GM12801 (cell line): ENCODE results near the gene ZNRD2.

Experiments used
- TF ChIP-seq, protein P1 (sequence below): IDR thresholded peaks from one replicate; pipeline ENCODE4 v1.5.1; 2011; ENCODE audit warnings: control low read depth; ENCODE audit not compliant: insufficient read length; ENCODE audit errors: extremely low read depth

The ZNRD2 gene

DNA sequence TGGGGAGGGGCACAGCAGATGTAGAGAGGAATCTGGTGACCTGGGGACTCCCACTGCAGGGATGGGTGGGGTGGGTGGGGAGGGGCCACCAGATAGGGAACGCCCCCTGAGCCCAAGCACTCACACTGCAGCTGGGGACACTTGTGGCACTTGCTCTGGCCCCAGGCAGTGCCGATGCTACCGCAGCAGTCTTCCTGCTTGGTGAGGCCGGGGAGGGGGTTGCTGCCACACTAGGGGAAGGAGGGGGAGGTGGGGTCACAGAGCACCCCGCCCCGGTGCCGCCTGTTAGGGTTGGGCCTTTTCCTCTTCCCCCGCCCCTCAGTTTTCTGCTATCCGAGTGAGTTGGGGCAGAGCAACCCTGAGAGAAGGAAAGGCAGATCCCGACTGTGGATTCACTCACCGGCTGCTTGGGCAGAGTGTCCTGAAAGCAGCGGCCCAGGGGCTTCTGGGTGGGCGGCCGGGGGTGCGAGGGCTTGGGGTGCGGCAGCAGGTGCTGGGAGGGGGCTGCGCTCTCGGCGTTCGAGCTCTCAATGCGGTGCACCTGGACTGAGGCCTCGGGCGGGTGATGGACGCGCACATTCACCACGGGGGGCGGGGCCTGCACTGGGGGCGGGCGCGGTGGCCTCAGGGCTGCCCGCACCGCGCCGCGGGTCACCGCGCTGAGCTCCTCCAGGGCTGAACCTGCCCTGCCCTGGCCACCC is 16.8 kb upstream of the ZNRD2 start:
- TF ChIP-seq, protein P1, sequence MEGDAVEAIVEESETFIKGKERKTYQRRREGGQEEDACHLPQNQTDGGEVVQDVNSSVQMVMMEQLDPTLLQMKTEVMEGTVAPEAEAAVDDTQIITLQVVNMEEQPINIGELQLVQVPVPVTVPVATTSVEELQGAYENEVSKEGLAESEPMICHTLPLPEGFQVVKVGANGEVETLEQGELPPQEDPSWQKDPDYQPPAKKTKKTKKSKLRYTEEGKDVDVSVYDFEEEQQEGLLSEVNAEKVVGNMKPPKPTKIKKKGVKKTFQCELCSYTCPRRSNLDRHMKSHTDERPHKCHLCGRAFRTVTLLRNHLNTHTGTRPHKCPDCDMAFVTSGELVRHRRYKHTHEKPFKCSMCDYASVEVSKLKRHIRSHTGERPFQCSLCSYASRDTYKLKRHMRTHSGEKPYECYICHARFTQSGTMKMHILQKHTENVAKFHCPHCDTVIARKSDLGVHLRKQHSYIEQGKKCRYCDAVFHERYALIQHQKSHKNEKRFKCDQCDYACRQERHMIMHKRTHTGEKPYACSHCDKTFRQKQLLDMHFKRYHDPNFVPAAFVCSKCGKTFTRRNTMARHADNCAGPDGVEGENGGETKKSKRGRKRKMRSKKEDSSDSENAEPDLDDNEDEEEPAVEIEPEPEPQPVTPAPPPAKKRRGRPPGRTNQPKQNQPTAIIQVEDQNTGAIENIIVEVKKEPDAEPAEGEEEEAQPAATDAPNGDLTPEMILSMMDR, result no peak

DNA sequence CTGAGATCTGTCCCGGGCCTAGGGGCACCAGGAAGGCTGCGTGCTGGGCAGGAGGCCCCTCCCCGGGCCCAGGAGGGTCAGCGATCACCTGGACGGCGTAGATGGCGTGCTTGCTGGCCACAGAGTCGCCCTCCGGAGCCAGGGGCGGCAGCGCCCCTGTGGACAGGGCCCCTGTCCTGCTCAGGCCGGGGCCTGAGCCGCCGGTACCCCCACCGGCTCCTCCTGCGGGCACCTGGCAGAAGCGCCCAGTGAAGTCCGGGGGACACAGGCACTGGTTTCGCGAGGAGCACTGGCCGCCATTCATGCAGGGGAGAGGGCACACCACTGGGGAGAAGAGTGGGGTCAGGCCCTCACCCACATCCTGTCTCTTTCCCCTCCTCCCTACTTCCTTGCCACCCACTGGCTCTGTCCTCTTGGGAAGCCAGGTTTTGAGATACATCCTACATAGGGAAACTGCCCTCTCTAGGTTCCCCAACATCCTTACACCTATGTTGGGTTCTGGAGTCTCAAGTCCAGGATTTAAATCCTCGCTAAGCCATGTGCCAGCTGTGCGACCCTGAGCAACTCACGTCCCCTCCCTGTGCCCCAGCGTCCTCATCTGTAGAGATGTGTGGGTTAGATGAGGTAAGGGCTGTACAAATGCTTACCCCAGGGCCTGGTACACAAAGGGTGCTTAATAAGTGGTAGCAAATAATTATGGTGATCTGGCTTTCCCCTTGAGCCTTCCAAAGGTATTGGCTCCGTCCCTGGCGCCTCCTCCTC is 16.0 kb upstream of the ZNRD2 start:
- TF ChIP-seq, protein P1, result no peak

DNA sequence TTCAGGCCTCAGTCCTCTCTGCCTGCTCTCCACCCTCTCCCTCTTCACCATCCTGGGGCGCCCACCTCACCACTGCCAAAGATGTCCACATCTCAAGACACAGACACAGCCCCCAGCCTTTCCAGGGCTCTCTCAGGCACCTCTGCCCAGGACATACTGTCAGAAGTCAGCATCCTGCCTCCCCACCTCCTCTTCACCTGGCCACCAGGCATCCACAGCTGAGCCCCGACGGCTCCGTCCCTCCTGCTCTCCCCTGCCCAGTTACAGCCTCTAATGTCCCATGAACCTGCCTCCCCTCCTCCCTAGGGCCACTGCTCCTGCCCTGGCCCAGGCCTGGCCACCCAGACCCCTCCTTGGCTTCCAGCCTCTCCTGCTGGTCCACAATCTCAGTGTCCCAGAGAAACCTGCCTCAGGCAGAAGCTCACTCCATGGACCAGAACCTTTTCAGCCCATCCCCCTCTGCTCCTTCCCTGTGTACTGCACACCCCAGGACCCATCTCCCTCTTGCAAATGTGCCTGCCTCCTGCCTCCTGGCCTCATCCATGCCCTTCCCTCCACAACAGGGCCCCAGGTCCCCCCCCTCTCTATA is 15.3 kb upstream of the ZNRD2 start:
- TF ChIP-seq, protein P1, result no peak

DNA sequence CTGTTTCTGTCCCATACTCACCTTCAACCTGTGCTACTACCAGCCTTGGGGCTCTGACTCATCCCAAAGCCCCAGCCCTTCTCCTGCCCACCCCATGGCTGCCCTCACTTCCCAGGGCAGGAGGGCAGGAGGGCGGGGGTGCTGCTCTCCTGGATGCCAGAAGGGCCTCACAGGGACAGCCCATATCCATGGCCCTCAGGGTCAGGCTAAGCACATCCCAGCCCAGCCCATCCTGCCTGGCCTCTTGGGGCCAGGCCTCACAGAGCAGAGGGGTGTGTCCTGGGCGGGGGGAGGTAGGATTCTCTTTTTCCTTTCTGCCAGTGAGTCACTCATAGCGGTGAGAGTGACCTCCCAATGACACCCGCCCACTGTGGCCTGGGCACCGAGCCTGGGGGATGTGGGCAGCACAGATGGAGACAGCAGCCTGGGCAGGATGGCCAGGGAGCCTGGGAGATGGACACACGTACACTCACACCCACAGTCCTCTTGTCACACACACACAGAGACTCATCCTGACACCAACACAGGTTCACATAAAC is 14.5 kb upstream of the ZNRD2 start:
- TF ChIP-seq, protein P1, result no peak

DNA sequence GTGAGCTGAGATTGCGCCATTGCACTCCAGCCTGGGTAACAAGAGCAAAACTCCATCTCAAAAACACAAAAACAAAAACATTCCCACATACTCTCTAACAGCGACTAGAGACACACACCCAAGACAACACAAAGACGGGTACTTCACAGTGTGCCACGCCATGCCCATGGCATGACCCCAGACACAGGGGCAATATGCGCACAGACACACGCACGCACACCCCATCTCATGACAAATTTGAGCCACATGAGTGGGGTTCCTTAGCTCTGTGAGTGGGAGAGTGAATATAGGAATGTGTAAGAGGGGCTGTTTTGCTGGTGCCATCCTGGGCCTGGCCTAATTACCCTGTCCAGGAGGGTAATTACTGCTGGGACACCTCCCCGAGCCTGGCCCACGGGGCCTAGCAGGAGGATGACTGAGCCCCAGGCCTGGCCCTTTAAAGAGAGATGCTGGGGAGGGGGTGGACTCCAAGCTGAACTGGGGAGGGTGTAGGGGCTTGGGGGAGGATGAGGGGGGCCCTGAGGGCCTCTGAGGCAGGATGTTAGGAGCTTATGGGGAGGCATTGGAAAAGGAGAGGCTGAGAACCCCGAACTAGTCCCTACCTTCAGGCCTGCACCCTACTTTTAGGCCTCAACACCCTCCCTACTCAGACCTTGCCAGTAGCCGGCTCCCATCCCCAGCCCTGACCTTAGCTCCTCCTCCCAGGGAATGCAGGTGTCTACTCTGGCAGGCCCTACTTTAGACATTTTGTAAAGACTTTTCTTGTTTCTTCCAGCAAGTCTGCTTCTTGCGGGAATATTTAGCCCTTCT is 13.6 kb upstream of the ZNRD2 start:
- TF ChIP-seq, protein P1, result no peak

DNA sequence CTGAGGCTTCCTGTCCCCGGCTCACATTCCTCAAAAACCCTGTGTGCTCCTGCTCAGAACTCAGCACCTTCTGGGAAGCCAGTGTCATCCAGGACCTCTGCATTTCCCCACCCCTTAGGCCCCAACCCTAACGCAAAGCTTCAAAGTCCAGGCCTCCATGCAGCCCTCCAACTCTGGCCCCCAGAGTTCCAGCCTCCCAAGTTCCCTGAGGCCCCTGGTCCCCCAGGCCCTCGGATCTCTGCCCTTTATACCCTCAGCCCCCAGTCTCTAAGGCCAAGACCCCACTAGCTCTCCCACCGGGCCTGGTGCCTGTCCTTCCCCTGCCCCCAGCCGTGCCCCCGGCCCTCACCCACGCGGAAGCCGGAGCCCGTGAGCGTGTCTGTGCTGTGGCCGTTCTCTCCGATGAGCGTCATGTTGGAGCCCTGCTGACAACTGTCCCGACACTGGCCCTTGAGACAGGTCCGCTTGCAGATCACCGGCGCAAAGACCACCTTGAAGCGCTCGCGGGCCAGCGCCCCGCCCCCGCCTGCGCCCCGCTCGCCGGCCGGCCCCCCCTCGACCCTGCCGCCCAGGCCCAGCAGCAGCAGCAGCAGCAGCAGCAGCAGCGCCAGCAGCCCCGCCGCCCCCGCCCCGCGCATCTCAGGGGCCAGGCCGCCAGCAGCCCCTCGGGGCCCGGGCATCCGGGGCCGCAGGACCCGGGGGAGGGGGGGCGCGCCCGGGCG is 12.8 kb upstream of the ZNRD2 start:
- TF ChIP-seq, protein P1, result no peak
